ENCODE results near the gene COL25A1. TPM values are rescaled to one million over a fixed set of nuclear protein-coding genes. Genes with fewer than 3 reads are reported as not detected.

COL25A1 gene
- total RNA-seq, 1 experiment from 2014 or later: 4.2 TPM

- Mint-ChIP-seq H3K4me3 (no peak overlapping the region), H3K36me3 (ENCODE audit: insufficient read depth in 1 of 3, low read depth in 3 of 3) (no peaks in the 10 kb centered on the region), H3K27ac (no peak overlapping the region), H3K4me1 (peaks cover 19 to 27% of the 10 kb centered on the region in 2 experiments), H3K27me3 (ENCODE audit: low read depth) (no peaks in the 10 kb centered on the region), H3K9me3 (no peaks in the 10 kb centered on the region)
- Histone ChIP-seq H3K23ac (ENCODE audit: insufficient read length, low read depth, low read length) (no peak overlapping the region), H2BK5ac (ENCODE audit: insufficient read length, low read length) (no peak overlapping the region), H4K5ac (ENCODE audit: insufficient read length, low read depth, low read length) (no peak overlapping the region), H3K4me1 (ENCODE audit: insufficient read depth, low read length) (peaks cover 3% of the 10 kb centered on the region; the same call in 1 of the 2 replicates), H3K18ac (ENCODE audit: insufficient read length, low read depth, low read length) (no peak overlapping the region), H3K27ac (ENCODE audit: insufficient read length, low read depth, low read length) (no peak overlapping the region), H2BK15ac (ENCODE audit: low read depth, low read length) (no peak overlapping the region), H3K79me1 (ENCODE audit: insufficient read depth, low read depth, low read length, poor library complexity, severe bottlenecking) (no peaks in the 10 kb centered on the region), H3K14ac (ENCODE audit: insufficient read depth, low read length) (no peak overlapping the region), H2AFZ (ENCODE audit: low read length) (no peak overlapping the region), H3K79me2 (ENCODE audit: insufficient read depth, low read length) (no peaks in the 10 kb centered on the region), H3K9me3 (ENCODE audit: control insufficient read depth, low read depth, low read length) (no peaks in the 10 kb centered on the region), H2BK120ac (ENCODE audit: low read depth, low read length, poor library complexity, severe bottlenecking) (no peak overlapping the region), H4K91ac (ENCODE audit: insufficient read length, low read depth, low read length) (no peak overlapping the region), H4K20me1 (ENCODE audit: control insufficient read depth, insufficient read depth, insufficient read length) (no peaks in the 10 kb centered on the region), H3K4ac (ENCODE audit: low read depth, low read length) (no peak overlapping the region), H3K23me2 (ENCODE audit: insufficient read length, low read depth, low read length, poor library complexity, severe bottlenecking) (no peaks in the 10 kb centered on the region), H4K8ac (replicated peaks; ENCODE audit: insufficient read length, low read depth, low read length) (no peak overlapping the region), H3K4me2 (ENCODE audit: insufficient read depth, insufficient read length, low read length) (no peak overlapping the region), H2BK12ac (ENCODE audit: insufficient read length, low read depth, low read length) (no peak overlapping the region), H2BK20ac (ENCODE audit: low read depth, low read length, poor library complexity, severe bottlenecking) (no peak overlapping the region), H3K27me3 (ENCODE audit: insufficient read depth, low read length) (no peaks in the 10 kb centered on the region), H3K9ac (ENCODE audit: extremely low read depth, insufficient read length, low read length) (no peak overlapping the region), H3K56ac (ENCODE audit: insufficient read length, low read depth, low read length) (no peak overlapping the region), H3T11ph (ENCODE audit: low read length) (no peak overlapping the region), H2AK5ac (ENCODE audit: insufficient read length, low read length) (no peak overlapping the region)
- TF ChIP-seq CTCF (conservative IDR thresholded peaks at IDR 0.05): no peak
- no CpG with 5 or more reads among the region's 1 CpG for WGBS (ENCODE audit: extremely low coverage, insufficient read length, low lambda C conversion rate)
- no peak for DNase-seq
These were observed 410.4 kb downstream of the COL25A1 start for GRCh38 chr4:108891896-108892590.
